Mesendoderm (in vitro differentiated cells): Measurements from ENCODE around the gene NMRK2.
A peak's percentile ranks its signal among the peaks of the same experiment; 100 is the strongest.
"Not testable (repeated sequence)": the region's sequence is repeated elsewhere in the genome, so short reads cannot be mapped to it uniquely, and the experiment has no call there.

Experiments used
- DNase-seq: peaks from one replicate; pipeline ENCODE4 v3.0.0; 2013
- H2AK5ac ChIP-seq: 2 replicates; pipeline ENCODE4 v1.6.1; 2013; ENCODE audit warnings: low read length, inconsistent platforms
- H2BK120ac ChIP-seq: 2 replicates; pipeline ENCODE4 v1.6.1; 2013; ENCODE audit warnings: low read depth, mild to moderate bottlenecking, low read length, moderate library complexity, mixed read lengths
- H2BK15ac ChIP-seq: replicated peaks from 2 replicates; pipeline ENCODE4 v1.6.1; 2013; ENCODE audit warnings: low read depth, mild to moderate bottlenecking, moderate library complexity
- H2BK5ac ChIP-seq: 2 replicates; pipeline ENCODE4 v1.6.1; 2013; ENCODE audit warnings: low read length, inconsistent platforms
- H3K18ac ChIP-seq: 2 replicates; pipeline ENCODE4 v1.6.1; 2013; ENCODE audit warnings: mild to moderate bottlenecking, low read length, mixed read lengths
- H3K23ac ChIP-seq: one replicate; pipeline ENCODE4 v1.6.1; 2013; ENCODE audit warnings: low read length
- H3K27ac ChIP-seq: 2 replicates; pipeline ENCODE4 v1.5.1; 2013; ENCODE audit warnings: low read depth, mild to moderate bottlenecking, inconsistent platforms, low read length, moderate library complexity
- H3K27me3 ChIP-seq: 2 replicates; pipeline ENCODE4 v1.6.1; 2013; ENCODE audit warnings: low read length, control low read depth, mild to moderate bottlenecking, inconsistent platforms; ENCODE audit not compliant: insufficient read depth, poor library complexity
- H3K36me3 ChIP-seq: 2 replicates; pipeline ENCODE4 v1.6.1; 2013; ENCODE audit warnings: low read length, inconsistent platforms; ENCODE audit not compliant: control insufficient read depth, insufficient read depth
- H3K4ac ChIP-seq: one replicate; pipeline ENCODE4 v1.6.1; 2013; ENCODE audit warnings: low read depth, mild to moderate bottlenecking, low read length, moderate library complexity
- H3K4me1 ChIP-seq: 2 replicates; pipeline ENCODE4 v1.6.1; 2013; ENCODE audit warnings: low read depth, low read length, inconsistent platforms; ENCODE audit not compliant: control insufficient read depth
- H3K4me2 ChIP-seq: 2 replicates; pipeline ENCODE4 v1.6.1; 2013; ENCODE audit warnings: low read length
- H3K4me3 ChIP-seq: 2 replicates; pipeline ENCODE4 v1.5.1; 2013; ENCODE audit warnings: mild to moderate bottlenecking, low read length
- H3K56ac ChIP-seq: one replicate; pipeline ENCODE4 v1.6.1; 2013; ENCODE audit warnings: low read length
- H3K79me1 ChIP-seq: 2 replicates; pipeline ENCODE4 v1.6.1; 2013; ENCODE audit warnings: low read length, inconsistent platforms
- H3K79me2 ChIP-seq: 2 replicates; pipeline ENCODE4 v1.6.1; 2013; ENCODE audit warnings: mild to moderate bottlenecking, low read length; ENCODE audit not compliant: control insufficient read depth, insufficient read depth
- H3K9ac ChIP-seq: 2 replicates; pipeline ENCODE4 v1.6.1; 2013; ENCODE audit warnings: low read length, inconsistent platforms
- H4K5ac ChIP-seq: one replicate; pipeline ENCODE4 v1.6.1; 2013; ENCODE audit warnings: low read length
- H4K8ac ChIP-seq: one replicate; pipeline ENCODE4 v1.6.1; 2013; ENCODE audit warnings: low read depth, mild to moderate bottlenecking, control low read depth, low read length, moderate library complexity
- WGBS: extraction: QIAGEN DNeasy Blood & Tissue Kit; methylation state at CpG from one replicate; pipeline ENCODE4 v1.1.7; 2013; ENCODE audit warnings: low lambda C conversion rate, missing lambda C conversion rate; ENCODE audit not compliant: insufficient coverage; ENCODE audit errors: extremely low coverage; 5-methylcytosine and 5-hydroxymethylcytosine counted together

Gene NMRK2

GRCh38 chr19:3955276-3955675 is 22.4 kb downstream of the NMRK2 start:
- not testable (repeated sequence) for H2BK15ac ChIP-seq, H3K27me3 ChIP-seq, H3K4me1 ChIP-seq, H3K56ac ChIP-seq, H3K18ac ChIP-seq, H2BK120ac ChIP-seq, H2AK5ac ChIP-seq, H3K23ac ChIP-seq, H3K4me3 ChIP-seq, H3K79me2 ChIP-seq, H4K5ac ChIP-seq, H3K9ac ChIP-seq, H4K8ac ChIP-seq, H3K4ac ChIP-seq, H3K79me1 ChIP-seq, H3K36me3 ChIP-seq, H2BK5ac ChIP-seq, H3K4me2 ChIP-seq, DNase-seq, H3K27ac ChIP-seq
- WGBS = no CpG with 5 or more reads among the region's 13 CpGs

DNA sequence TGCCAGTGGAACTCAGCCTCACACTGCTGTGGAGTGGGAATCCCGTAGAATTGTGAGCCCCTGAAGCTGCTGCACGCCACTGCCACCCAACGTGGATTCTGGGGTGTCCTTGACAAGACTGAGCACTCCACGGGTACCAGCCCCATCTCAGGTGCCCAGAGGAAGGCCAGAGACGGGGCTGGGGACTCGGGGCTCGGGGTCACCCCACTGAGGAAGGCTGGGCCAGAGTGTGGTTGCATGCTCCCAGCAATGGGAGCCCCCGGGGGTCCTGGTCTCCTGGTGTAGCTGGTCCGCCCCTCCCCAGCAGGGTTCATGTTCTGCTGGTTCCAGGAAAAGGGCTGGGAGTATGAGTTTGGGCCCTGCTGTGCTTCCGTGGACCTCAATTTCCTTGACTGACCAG is 22.8 kb downstream of the NMRK2 start:
- Histone ChIP-seq H2BK5ac (no peak overlapping the region), H3K79me1 (no peaks in the 10 kb centered on the region), H3K27me3 (no peaks in the 10 kb centered on the region), H3K4ac (no peak overlapping the region), H3K27ac (peak overlapping the region; percentile 34), H3K36me3 (peaks cover 6% of the 10 kb centered on the region), H4K5ac (no peak overlapping the region), H2BK120ac (no peak overlapping the region), H3K4me3 (no peak overlapping the region), H3K18ac (no peak overlapping the region), H3K23ac (no peak overlapping the region), H3K79me2 (no peaks in the 10 kb centered on the region), H3K9ac (no peak overlapping the region), H3K4me2 (no peak overlapping the region), H4K8ac (no peak overlapping the region), H2BK15ac (no peak overlapping the region), H2AK5ac (no peak overlapping the region), H3K4me1 (no peaks in the 10 kb centered on the region), H3K56ac (no peak overlapping the region)
- no peak for DNase-seq
- WGBS = no CpG with 5 or more reads among the region's 10 CpGs

- no CpG with 5 or more reads among the region's 86 CpGs for WGBS
- H3K4me1 ChIP-seq = no peaks in the 10 kb centered on the region
- H3K36me3 ChIP-seq = peaks cover 7% of the 10 kb centered on the region
- no peak overlapping the region for H3K56ac ChIP-seq
- H3K9ac ChIP-seq = no peak overlapping the region
- H3K79me2 ChIP-seq = no peaks in the 10 kb centered on the region
- H3K79me1 ChIP-seq = no peaks in the 10 kb centered on the region
- H3K18ac ChIP-seq = no peak overlapping the region
- H4K8ac ChIP-seq = no peak overlapping the region
- H3K23ac ChIP-seq = no peak overlapping the region
- no peaks in the 10 kb centered on the region for H3K27me3 ChIP-seq
- no peak overlapping the region for H3K4me3 ChIP-seq
- H2BK15ac ChIP-seq = no peak overlapping the region
- H4K5ac ChIP-seq = no peak overlapping the region
- DNase-seq = no peak
- no peak overlapping the region for H2BK5ac ChIP-seq
- no peak overlapping the region for H2AK5ac ChIP-seq
- H3K4me2 ChIP-seq = no peak overlapping the region
- H3K4ac ChIP-seq = no peak overlapping the region
- H2BK120ac ChIP-seq = no peak overlapping the region
- no peak overlapping the region for H3K27ac ChIP-seq
Observed at GRCh38 chr19:3958836-3959765, 26.2 kb downstream of the NMRK2 start.

DNA sequence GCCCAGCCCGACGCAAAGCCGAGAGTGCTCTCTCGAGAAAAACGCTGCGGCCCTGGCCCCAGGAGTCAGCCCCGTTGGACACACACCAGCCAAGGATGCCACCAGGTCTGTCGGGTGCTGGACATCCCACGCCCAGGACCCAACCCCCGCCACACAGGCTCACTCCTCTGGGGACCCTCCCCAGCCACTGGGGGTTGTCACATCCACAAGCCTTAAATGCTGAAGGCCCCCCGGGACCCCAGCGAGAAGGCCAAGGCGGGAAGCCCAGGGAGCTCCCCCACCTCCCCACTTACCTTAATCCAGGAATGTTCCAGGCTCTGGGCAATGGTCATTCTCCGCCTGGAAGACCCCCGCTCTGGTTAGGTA is 26.9 kb downstream of the NMRK2 start:
- no peak for DNase-seq
- Histone ChIP-seq H4K5ac (no peak overlapping the region), H3K27me3 (no peaks in the 10 kb centered on the region), H3K27ac (no peak overlapping the region), H3K18ac (no peak overlapping the region), H3K23ac (no peak overlapping the region), H3K4ac (no peak overlapping the region), H2BK5ac (no peak overlapping the region), H3K4me3 (no peak overlapping the region), H3K56ac (no peak overlapping the region), H3K9ac (no peak overlapping the region), H3K4me1 (no peaks in the 10 kb centered on the region), H3K79me2 (no peaks in the 10 kb centered on the region), H3K79me1 (no peaks in the 10 kb centered on the region), H3K36me3 (peaks cover 8% of the 10 kb centered on the region), H4K8ac (no peak overlapping the region), H3K4me2 (no peak overlapping the region), H2AK5ac (no peak overlapping the region), H2BK120ac (no peak overlapping the region), H2BK15ac (no peak overlapping the region)
- no CpG with 5 or more reads among the region's 15 CpGs for WGBS

GRCh38 chr19:3961007-3961406 is 28.1 kb downstream of the NMRK2 start:
- no CpG with 5 or more reads among the region's 24 CpGs for WGBS
- Histone ChIP-seq H3K27ac (no peak overlapping the region), H3K36me3 (peaks cover 8% of the 10 kb centered on the region)

More at GRCh38 chr19:3961007-3961406, 28.1 kb downstream of the NMRK2 start:
- H3K4me2 ChIP-seq = no peak overlapping the region
- H3K4me1 ChIP-seq = no peaks in the 10 kb centered on the region
- no peak overlapping the region for H3K23ac ChIP-seq
- H3K18ac ChIP-seq = no peak overlapping the region
- peaks cover 6% of the 10 kb centered on the region for H3K79me2 ChIP-seq
- H2AK5ac ChIP-seq = no peak overlapping the region
- H2BK5ac ChIP-seq = no peak overlapping the region
- H3K79me1 ChIP-seq = peaks cover 4% of the 10 kb centered on the region
- no peak for DNase-seq
- no peak overlapping the region for H4K5ac ChIP-seq
- H3K56ac ChIP-seq = no peak overlapping the region
- no peak overlapping the region for H3K9ac ChIP-seq
- H3K4me3 ChIP-seq = no peak overlapping the region
- H2BK120ac ChIP-seq = no peak overlapping the region
- no peak overlapping the region for H3K4ac ChIP-seq
- H2BK15ac ChIP-seq = no peak overlapping the region
- H4K8ac ChIP-seq = no peak overlapping the region
- no peaks in the 10 kb centered on the region for H3K27me3 ChIP-seq
